NCI-H345 treated with DMSO at 0.1 percent for 48 hours (cell line): Measurements from ENCODE around the gene SCARB1.

Experiments used
- DNase-seq: peaks from one replicate; lab custom pipeline; 2025; ENCODE audit not compliant: unreplicated experiment; lab: John Stamatoyannopoulos, UW

Gene SCARB1

DNA sequence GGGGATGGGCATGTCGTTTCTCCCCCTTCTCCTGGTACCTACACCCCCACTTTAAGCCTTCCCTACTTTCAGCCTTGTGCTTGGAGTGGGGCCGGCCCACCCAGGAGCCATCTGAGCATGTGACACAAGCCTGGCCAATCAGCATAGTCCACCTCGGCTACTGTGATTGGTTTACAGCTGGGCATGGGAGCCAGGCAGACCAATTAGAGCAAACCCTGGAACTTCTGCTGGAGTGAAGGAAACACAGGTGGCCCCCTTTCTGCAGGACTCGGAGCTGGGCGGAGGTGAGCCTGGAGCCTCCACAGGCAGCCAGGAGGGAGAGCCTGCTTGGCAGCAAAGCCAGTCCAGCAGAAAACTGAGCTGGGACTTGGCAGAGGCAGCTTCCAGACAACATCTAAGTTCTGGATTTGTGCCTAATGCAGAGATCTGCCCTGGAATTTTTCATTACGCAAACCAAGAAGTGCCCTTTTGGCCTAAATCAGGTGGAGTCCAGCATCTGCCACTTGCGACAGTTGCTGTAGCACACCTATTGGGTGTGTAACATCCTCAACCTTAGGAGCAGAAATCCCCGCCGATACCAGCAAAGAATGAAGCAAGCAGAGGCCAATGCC is 59.5 kb downstream of the SCARB1 start:
- no peak for DNase-seq

DNA sequence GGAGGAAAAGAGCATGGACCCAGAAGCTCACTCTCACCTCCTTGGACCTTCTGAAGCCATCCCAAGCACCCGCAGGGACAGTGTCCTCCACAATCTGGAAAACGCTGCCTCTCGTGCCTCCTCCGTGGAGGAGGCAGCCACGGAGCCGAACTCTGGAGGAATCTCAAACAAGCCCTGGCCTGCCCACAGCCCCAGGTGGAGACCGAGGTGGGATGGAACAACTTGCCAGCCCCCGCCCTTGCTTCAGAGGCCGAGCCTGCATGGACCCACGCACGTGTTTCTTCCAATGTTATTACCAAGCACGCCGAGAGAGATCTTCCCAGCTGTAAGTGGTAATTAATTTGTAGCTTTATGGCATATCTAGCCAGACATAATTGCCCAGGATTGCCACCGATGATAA is 61.3 kb downstream of the SCARB1 start:
- DNase-seq = no peak

DNA sequence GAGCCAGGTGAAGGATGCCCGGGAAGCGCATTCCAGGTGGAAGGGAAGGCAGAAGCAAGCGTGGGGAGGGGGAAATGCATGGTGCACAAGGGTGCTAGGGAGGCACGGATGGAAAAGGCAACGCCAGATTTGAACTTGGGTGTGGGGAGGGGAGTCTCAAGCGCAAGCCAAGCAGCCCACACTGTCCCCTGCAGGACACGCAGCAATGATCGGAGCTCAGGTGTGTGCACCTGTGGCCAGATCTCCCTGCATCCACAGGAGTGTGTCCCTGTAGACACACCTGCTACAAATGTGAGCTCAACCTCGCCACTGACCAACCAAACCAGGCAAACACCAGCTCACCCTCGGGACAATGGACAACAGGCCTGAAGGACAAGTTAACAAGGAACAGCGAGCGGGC is 63.2 kb downstream of the SCARB1 start:
- DNase-seq = no peak

DNA sequence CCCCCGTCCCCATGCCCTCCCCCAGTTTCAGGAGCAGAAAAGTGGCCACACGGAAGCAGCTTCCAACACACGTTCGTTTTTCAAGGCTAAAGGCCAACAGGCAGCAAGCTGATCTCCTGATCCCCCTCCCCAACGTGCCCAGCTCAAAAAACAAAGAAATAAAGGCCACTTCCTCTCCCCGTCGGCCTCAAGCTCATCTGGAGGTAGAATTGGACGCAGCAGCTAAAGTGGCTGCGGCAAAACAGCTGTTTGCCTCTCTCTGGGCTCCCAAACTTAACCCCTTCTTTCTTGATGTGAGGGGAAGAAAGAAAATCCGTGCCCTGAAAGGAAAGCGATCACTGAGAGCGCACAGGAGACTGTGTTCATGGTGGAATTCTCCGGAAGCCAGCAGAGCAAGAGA is 66.3 kb downstream of the SCARB1 start:
- DNase-seq = no peak

DNA sequence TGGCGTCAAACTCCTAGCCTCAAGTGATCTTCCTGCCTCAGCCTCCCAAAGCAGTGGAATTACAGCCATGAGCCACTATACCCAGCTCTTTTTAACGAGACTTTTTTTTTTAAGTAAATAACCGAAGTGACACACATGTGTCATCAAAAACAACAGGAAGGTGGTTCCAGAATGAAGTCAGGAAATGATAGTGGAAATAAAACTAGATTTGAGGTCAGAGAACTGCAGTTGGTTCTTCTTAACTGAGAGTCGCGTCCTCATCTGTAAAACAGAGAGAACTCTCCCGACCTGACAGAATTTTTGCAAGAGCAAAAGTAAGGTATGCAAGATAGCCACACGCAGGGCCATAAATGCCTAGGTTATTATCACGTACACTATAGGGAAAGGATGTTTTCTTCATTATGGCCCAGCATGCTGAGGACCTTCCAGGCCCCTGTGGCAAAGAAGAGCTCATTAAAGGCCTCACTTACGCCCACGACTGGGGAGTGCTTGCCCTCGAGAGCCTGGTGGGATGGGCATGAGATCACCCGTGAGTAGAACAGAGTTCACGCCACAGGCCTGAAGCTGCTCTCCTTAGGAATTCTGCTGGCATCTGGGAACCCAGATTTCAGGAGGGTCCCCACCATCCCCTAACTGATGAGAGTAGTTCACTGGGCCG is 67.2 kb downstream of the SCARB1 start:
- no peak for DNase-seq

DNA sequence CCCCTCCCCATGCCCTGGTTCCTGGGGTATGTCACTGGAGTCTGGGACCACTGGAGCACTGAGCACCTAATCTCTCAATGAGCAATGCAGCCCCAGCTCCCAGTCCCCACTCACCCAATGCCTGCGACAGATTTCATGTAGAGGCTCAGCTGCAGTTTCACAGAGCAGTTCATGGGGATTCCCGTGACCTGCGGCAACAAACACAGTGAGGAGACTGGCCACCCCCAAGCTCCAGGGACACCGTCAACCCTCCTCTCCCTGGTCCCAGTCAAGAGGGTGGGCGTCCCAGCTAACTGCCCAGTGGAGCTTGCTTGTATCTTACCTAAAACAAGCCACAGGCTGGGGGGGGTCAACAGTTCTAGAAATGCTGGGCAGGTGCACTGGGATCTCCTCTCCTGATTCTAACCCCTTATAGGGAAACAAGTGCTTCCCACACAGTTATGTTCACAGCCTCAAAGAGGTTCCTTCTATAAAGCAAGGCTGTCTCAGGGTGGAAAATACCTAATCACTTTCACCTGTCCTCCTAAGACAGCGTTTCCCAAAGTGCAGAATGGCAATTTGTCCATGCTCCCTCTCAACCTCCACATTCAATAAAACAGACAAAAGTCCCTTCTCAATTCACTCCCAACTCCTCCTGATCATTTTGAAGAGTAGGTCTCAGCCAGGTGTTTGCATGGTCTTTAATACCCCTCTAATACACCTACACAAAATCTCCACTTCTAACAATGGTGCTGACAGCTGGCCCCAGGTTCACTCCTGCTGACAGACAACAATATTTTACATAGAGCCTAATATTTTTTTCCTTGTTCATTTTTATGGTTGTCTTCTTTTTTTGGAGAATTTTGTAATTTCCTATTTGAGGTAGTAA is 68.3 kb downstream of the SCARB1 start:
- no peak for DNase-seq

DNA sequence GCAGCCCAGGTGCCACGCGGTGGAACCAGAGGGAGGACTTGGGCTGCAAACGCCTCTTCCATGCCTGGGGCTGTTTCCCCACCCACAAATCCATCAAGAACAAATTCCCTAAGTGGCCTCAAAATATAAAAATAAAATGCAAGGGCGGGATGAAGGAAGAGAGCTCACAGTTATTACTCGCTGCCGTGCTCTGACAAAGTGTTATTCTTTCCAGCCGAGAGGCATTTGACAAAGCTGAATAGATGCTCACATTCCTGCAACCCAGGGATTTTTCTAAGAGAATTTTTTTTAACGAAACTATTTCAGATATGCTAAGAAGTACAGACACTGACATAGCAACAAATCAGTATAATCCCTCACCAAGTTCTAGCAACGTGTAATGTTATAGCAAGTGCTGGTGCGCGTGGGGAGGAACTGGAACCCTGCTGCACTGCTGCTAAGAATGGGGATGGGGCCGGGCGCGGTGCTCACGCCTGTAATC is 70.7 kb downstream of the SCARB1 start:
- DNase-seq = no peak

DNA sequence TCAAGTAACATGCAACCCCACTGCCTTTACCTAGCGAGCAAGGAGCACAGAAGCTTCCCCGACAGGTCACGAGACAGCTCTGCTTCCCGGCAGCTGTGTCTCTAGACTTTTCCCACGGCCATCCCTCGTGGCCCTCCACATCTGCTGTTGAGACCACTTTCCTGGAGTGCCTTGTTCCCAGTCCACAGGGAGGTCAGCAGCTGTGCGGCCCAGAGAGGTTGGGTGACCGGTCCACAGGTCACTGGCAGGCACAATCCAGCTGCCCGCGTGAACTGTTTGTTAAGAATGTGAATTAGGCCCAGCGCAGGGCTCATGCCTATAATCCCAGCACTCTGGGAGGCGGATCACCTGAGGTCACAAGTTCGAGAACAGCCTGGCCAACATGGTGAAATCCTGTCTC is 71.5 kb downstream of the SCARB1 start:
- DNase-seq = no peak

DNA sequence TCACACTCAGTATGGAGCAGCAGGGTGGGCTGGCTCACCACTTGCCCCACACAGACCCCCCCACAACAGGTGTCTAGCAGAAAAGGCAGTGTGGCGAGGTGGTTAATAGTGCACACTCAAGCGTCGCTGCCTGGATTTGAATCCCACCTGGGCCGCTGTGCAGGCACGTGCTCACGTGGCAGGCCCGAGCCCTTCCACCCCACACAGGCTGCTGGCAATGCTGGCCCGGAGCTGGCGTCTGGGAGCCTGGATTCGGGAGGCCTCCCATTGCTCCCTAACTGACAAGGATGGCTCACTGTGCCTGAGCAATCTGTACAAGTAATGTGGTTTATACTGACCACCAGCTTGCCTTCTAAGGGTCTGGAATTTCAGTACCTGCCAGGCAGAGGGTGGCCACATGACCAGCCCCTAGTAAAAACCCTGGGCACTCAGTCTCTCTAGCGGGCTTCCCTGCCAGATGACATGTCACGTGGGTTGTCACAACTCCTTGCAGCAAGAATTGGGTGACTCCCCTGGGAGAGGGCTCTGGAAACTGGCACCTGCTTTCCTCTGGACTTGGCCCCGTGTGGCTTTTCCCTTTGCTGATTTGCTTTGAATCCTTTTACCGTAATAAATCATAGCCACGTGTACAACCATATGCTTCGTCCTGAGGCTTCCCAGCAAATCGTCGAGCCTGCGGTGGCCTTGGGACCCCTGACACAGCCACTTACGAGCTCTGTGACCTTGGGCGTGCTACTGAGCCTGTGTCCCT is 72.8 kb downstream of the SCARB1 start:
- no peak for DNase-seq

DNA sequence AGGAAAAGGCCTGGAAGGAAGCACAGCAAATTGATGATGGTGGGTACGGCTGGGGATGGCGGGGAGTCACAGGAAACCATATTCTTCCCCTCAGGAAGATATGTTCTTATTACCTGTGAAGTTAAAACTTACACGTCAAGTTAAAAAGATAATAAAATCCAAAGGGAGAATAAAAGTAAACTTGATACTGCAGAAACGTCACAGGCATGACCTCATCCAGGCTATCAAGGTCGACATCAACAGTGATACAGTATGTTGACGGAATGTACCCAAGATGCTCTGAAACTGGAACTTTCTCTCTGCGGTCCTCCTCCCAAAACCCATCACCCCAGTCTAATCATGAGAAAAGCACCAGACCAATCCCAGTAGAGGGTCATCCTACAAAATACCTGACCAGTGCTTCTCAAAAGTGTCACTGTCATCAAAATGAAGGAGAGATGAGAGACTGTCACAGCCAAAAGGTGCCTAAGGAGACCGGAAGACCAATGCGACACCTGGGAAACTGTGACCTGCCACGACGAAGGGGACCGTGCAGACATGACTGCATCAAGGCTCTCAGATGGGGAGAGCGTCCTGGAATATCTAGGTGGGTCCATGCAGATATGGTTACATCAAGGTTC is 74.6 kb downstream of the SCARB1 start:
- no peak for DNase-seq

DNA sequence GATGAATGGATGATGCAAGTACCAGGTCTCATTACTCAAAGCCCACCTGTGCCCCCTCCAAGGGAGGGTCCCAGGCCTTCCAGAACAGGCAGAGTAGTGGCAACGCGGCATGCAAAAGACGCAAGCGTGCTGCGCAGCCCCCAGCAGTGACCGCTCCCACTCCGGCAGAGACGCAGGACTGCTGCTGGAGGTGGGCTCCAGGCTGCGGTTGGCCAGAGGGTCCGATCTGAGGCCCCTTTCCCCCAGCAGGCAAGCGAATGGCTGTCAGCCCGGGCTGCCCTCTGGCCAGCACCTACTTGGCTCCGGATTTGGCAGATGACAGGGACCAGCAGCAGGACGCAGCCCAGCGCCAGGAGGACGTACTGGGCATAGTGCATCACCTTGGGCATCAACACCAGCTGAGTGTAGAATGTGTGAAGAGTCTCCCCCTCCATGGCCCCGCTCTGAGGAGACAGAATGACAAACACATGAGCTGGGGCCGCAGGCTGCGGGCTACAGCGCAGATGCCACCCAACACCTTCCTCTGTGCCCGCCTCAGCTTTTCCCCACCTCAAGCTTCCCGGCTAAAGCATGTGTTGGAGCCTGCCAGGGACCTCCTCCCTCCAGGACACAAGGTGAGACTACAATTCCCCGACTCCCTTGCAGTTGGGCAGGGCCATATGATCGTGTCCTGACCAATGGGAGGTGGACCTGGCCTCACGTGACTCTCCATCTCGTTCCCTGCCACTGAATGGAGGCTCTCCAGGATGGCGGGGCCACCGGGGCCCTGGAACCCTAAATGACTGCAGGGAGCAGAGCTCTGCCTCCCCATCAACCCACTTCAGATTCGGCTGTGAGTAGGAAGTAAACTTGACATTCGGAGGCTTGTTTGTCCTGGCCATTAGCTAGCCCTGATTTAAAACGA is 77.4 kb downstream of the SCARB1 start:
- DNase-seq = no peak

DNA sequence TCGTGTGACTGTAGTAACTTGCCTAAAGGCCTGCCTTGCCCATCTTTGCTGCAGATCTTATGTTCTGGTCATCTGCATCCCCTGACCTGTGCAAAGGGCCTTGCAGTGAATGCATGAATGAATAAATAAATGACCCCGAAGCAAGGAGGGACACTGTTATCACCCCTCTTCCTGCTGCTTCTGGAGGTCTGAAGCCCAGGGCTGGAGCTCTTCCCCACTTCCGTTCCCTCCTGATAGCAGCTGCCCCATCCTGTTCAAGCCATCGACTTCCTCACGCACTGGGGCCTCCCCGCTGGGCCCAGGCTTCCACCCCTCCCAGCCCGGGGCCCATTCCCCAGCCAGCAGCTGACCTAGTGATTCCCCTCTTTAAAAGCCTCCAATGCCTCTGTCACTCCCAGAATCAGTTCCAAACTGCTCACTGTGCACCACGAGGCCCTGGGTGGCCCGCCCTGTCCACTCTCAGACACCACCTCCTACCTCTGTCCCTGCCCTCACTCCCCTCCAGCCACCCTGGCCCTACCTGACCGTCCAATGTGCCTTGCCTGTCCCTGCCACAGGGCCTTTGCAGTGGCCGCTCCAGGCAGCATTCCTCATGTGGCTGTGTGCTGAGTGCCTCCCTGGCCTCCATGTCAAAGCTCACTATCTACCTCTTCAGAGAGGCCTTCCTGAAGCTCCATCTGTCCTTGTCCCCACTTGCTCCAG is 78.6 kb downstream of the SCARB1 start:
- DNase-seq = no peak

DNA sequence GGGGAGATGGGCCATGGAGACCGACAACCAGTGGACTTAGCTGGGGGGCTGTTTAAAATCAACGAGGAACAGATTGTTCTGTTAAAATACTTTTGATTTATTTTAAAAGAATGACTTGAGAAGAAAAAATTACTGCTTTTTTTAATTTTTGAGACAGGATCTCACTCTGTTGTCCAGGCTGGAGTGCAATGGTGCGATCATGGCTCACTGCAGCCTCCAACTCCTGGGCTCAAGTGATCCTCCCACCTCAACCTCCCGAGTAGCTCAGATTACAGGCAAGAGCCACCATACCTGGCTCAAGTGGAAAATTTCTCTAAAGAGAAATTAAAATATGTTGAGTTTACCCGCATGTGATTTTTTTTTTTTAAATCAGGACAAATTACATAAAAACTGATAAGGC is 80.6 kb downstream of the SCARB1 start:
- no peak for DNase-seq

DNA sequence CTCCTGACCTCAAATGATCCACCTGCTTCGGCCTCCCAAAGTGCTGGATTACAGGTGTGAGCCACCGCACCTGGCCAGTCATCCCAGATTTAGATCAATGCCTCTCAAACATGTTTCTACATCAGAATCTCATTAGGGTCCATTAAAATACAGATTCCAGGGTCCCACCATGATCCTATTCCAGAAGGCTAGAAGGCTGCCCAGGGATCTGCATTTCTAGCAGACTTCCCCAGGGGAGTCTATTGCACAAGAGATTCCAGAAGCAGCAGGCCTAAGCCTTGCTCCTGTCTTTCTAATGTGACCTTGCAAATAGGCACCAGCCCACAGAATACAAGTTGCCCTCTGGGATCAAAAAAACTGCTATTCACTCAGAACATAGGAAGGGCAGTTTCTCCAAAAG is 81.5 kb downstream of the SCARB1 start:
- no peak for DNase-seq

DNA sequence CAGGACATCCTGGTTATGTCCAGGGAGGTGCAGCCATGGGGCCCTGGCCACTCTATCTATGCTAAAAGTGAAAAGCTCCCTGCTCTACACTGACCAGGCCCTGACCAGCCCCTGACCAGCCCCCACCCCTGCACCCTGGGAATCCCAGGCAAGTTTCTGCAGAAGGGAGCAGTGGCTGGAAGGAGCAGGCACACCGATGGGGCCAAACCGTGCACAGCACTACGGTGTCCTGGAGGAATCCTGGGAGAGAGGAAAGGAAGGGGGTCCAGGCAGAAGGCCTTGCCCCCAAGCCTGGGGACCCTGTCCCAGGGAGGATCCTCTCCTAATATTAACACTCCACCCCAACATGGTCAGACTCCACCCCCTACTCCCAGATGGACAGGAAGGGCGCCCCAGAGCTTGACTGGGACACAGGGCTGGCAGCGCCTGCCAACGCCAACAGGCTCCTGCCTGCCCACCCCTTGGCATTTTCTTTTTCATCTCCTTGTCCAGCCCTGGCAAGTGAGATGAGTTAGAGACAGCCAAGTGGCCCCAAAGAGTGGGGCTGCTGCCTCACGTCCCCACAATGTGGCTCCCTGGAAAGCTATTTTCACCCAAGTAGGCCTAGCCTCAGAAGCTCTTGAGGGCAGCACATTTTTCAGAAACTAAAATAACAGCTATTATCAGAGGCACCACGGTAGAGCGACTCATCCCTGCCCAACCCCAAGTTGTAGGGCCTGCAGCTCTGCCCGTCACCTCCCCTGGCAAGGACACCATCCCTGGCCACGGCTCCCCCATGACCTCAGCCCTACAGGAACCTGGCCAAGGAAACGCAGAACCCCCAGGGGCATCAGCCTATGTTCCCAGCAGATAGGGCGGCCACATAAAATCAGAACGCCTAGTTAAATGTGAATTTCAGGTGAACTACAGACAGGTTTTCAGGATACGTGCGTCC is 82.6 kb downstream of the SCARB1 start:
- no peak for DNase-seq

DNA sequence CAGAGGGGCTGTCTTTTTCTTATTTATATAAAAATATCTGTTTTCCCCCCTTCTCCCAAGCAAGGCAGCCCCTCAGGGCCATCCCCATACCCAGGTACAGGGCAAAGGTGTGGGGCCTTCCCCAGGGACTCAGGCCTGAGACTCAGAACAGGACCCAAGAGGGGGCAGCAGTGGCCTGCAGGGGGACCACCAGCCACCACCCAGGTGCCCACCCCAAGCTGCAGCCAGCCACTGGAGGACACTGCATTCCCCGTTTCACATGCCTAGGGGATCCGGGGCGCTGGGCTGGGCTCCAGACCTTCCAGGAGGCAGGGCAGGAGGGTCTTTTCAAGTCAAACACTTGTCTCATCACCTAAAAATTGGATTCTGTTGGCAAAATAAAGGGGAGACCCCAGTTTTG is 83.3 kb downstream of the SCARB1 start:
- no peak for DNase-seq

DNA sequence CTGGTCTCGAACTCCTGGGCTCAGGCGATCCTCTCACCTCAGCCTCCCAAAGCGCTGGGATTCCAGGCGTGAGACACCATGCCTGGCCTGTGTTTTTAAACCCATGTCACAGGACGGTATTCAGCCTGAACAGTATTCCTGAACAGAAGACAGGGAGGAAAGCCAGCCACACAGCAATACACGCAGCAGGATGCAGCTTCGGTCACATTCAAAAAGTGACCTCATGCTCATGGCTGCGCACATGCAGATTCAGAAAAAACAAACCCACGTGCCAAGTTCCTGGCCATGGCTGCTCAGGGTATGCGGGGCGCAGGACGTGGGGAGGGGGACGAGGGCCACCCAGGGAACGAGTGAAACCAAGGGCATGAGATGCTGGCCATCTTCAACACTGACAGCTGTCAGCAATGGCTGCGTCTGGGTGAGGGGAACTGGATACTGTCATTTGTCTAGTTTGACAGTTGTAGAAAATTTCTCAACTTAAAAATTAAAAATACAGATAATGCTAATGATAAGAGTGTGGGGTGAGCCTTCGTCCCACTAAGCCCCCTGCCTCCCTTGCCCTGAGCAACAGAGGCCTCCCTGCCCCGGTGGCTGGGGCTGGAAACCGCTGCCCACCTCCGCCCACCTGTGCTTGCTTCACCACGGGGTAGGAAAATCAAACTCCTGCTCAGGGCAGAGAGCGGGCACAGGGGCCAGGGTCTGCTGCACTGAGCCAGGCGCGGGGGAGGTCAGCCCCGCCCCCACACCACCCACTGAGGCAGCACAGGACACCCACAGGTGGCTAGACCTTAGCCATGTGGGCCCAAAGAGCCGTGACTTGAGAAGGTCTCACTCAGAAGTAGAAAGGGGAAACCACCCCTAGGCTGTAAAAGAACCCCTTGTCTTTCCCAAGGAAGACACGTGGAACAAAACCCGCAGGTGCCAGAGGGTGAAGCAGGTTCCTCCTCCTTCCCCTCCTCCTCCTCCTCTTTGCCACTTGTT is 84.2 kb downstream of the SCARB1 start:
- no peak for DNase-seq
